H1 (cell line): ENCODE measurements around the gene KATNAL2. TPM values are rescaled to one million over a fixed set of nuclear protein-coding genes. Genes with fewer than 3 reads are reported as not detected.

ENCODE experiments used
- CTCF ChIA-PET: fragments of 300-600 bp; sonication (Branson Sonifier 250); formaldehyde crosslinking; loops from one replicate; lab custom pipeline; 2021; ENCODE audit not compliant: partially characterized antibody; lab: Charles Lee
- POLR2A ChIA-PET: fragments of 300-600 bp; sonication (Branson Sonifier 250); formaldehyde crosslinking; loops from one replicate; lab custom pipeline; 2021; ENCODE audit warnings: inconsistent platforms; ENCODE audit not compliant: partially characterized antibody; lab: Charles Lee
- DNase-seq, 2 experiments: peaks; one replicate each; pipeline versions ENCODE4 v3.0.0 to v3.0.0-alpha.2; 2010 to 2022; ENCODE audit warnings: low spot score in 2 of 2, low read depth in 1 of 2, mixed read lengths in 1 of 2
- FAIRE-seq: peaks from 2 replicates; lab custom pipeline; 2011; peaks lifted over from hg19 to GRCh38; lab: Jason Lieb, UNC
- H2AFZ ChIP-seq: 2 replicates; pipeline ENCODE4 v1.8.1; 2012; ENCODE audit warnings: low read length, inconsistent platforms
- H2AK5ac ChIP-seq: 2 replicates; pipeline ENCODE4 v1.6.1; 2013; ENCODE audit warnings: low read depth, low read length
- H2BK120ac ChIP-seq: replicated peaks from 2 replicates; pipeline ENCODE3; 2013; ENCODE audit warnings: low read depth, low read length, inconsistent platforms
- H2BK12ac ChIP-seq: 2 replicates; pipeline ENCODE4 v1.6.1; 2013; ENCODE audit warnings: low read depth, low read length
- H2BK15ac ChIP-seq: 2 replicates; pipeline ENCODE4 v1.6.1; 2013; ENCODE audit warnings: low read length
- H2BK20ac ChIP-seq: 2 replicates; pipeline ENCODE4 v1.6.1; 2013; ENCODE audit warnings: low read length
- H2BK5ac ChIP-seq: 2 replicates; pipeline ENCODE4 v1.6.1; 2013; ENCODE audit warnings: low read depth, low read length
- H3K14ac ChIP-seq: 2 replicates; pipeline ENCODE4 v1.6.1; 2013; ENCODE audit warnings: inconsistent platforms; ENCODE audit not compliant: insufficient read length
- H3K18ac ChIP-seq: 2 replicates; pipeline ENCODE4 v1.6.1; 2013; ENCODE audit warnings: low read length; ENCODE audit errors: extremely low read depth
- H3K23ac ChIP-seq: 2 replicates; pipeline ENCODE4 v1.6.1; 2013; ENCODE audit warnings: inconsistent platforms; ENCODE audit not compliant: insufficient read length
- H3K23me2 ChIP-seq: 2 replicates; pipeline ENCODE4 v1.6.1; 2013; ENCODE audit warnings: low read depth, low read length
- H3K27ac ChIP-seq: 2 replicates; pipeline ENCODE4 v1.6.1; 2011; ENCODE audit warnings: low read depth, low read length, inconsistent platforms
- H3K27me3 ChIP-seq, 4 experiments: replicated peaks in 1 of 4; 1 replicate in 1 of 4; 2 replicates in 3 of 4; pipeline versions ENCODE4 v1.6.1 to v1.8.1; 2011 to 2013; ENCODE audit warnings: low read length in 3 of 4, mild to moderate bottlenecking in 3 of 4, inconsistent platforms in 2 of 4, mixed read lengths in 2 of 4, moderate library complexity in 1 of 4; ENCODE audit not compliant: control insufficient read depth in 3 of 4, insufficient read depth in 3 of 4; ENCODE audit errors: extremely low read depth in 1 of 4
- H3K36me3 ChIP-seq, 4 experiments: 2 replicates each; pipeline versions ENCODE4 v1.6.1 to v1.8.1; 2011 to 2013; ENCODE audit warnings: mild to moderate bottlenecking in 4 of 4, low read length in 3 of 4, moderate library complexity in 2 of 4, control low read depth in 1 of 4, inconsistent platforms in 1 of 4; ENCODE audit not compliant: insufficient read depth in 4 of 4, control insufficient read depth in 2 of 4
- H3K4ac ChIP-seq: replicated peaks from 2 replicates; pipeline ENCODE3; 2013; ENCODE audit warnings: low read length, low read depth, mixed read lengths, inconsistent platforms; ENCODE audit not compliant: insufficient read length
- H3K4me1 ChIP-seq, 4 experiments: replicated peaks in 1 of 4; 1 replicate in 1 of 4; 2 replicates in 3 of 4; pipeline versions ENCODE4 v1.6.1 to v1.8.1; 2011 to 2013; ENCODE audit warnings: low read length in 3 of 4, inconsistent platforms in 2 of 4, mixed read lengths in 1 of 4; ENCODE audit not compliant: insufficient read depth in 4 of 4, control insufficient read depth in 3 of 4
- H3K4me2 ChIP-seq, 2 experiments: 2 replicates each; pipeline versions ENCODE4 v1.6.1 to v1.8.1; 2011 to 2013; ENCODE audit warnings: low read depth in 2 of 2, low read length in 2 of 2, control low read depth in 1 of 2, inconsistent platforms in 1 of 2, mild to moderate bottlenecking in 1 of 2; ENCODE audit not compliant: insufficient read depth in 1 of 2
- H3K4me3 ChIP-seq, 4 experiments: fragments of 200-600, 300-600 bp in 1 of 4; sonication (generic), shearing (Covaris generic), sonication (Bioruptor Twin) in 1 of 4; 2 replicates each; pipeline versions ENCODE4 v1.5.1 to v1.8.1; 2011 to 2016; ENCODE audit warnings: low read length in 4 of 4, low read depth in 3 of 4, control low read depth in 2 of 4, inconsistent platforms in 2 of 4, mild to moderate bottlenecking in 2 of 4, mixed read lengths in 1 of 4, moderate library complexity in 1 of 4; ENCODE audit not compliant: insufficient read depth in 2 of 4; ENCODE audit errors: extremely low read depth in 1 of 4
- H3K56ac ChIP-seq: replicated peaks from 2 replicates; pipeline ENCODE3; 2013; ENCODE audit warnings: low read depth, mild to moderate bottlenecking, mixed read lengths, low read length, inconsistent platforms; ENCODE audit not compliant: insufficient read length
- H3K79me1 ChIP-seq: 2 replicates; pipeline ENCODE4 v1.6.1; 2013; ENCODE audit warnings: low read depth, low read length, control low read depth
- H3K79me2 ChIP-seq, 2 experiments: 2 replicates each; pipeline versions ENCODE4 v1.6.1 to v1.8.1; 2012 to 2013; ENCODE audit warnings: low read length in 2 of 2, mild to moderate bottlenecking in 2 of 2, inconsistent platforms in 1 of 2; ENCODE audit not compliant: insufficient read depth in 2 of 2, control insufficient read depth in 1 of 2
- H3K9ac ChIP-seq, 4 experiments: replicated peaks in 1 of 4; 1 replicate in 1 of 4; 2 replicates in 3 of 4; pipeline versions ENCODE4 v1.6.1 to v1.8.1; 2011 to 2013; ENCODE audit warnings: low read depth in 3 of 4, low read length in 3 of 4, control low read depth in 2 of 4, mild to moderate bottlenecking in 2 of 4, moderate library complexity in 2 of 4, inconsistent platforms in 1 of 4; ENCODE audit errors: extremely low read depth in 1 of 4
- H3K9me3 ChIP-seq, 2 experiments: 2 replicates each; pipeline versions ENCODE4 v1.6.1 to v1.8.1; 2012 to 2013; ENCODE audit warnings: mild to moderate bottlenecking in 2 of 2, moderate library complexity in 2 of 2, control low read depth in 1 of 2, inconsistent platforms in 1 of 2, low read depth in 1 of 2, low read length in 1 of 2, mixed read lengths in 1 of 2; ENCODE audit not compliant: insufficient read depth in 2 of 2
- H4K20me1 ChIP-seq, 2 experiments: replicated peaks in 1 of 2; 2 replicates each; pipeline versions ENCODE3 to v1.8.1; 2011 to 2013; ENCODE audit warnings: inconsistent platforms in 2 of 2, low read length in 2 of 2, mild to moderate bottlenecking in 1 of 2; ENCODE audit not compliant: insufficient read depth in 2 of 2, control insufficient read depth in 1 of 2
- H4K5ac ChIP-seq: 2 replicates; pipeline ENCODE4 v1.6.1; 2013; ENCODE audit warnings: low read length, low read depth, mixed read lengths, inconsistent platforms; ENCODE audit not compliant: insufficient read length
- H4K8ac ChIP-seq: 2 replicates; pipeline ENCODE4 v1.8.0; 2013; ENCODE audit warnings: mild to moderate bottlenecking, moderate library complexity, low read length, inconsistent platforms; ENCODE audit not compliant: insufficient read depth; ENCODE audit errors: extremely low read depth
- H4K91ac ChIP-seq: replicated peaks from 2 replicates; pipeline ENCODE3; 2013; ENCODE audit warnings: low read length, mixed read lengths, inconsistent platforms; ENCODE audit not compliant: insufficient read length
- ASH2L ChIP-seq: fragments of 200-600, 300-600 bp; sonication (generic); IDR thresholded peaks from one replicate; pipeline ENCODE4 v1.7.1; 2017; ENCODE audit warnings: low read length
- BACH1 ChIP-seq: IDR thresholded peaks from 2 replicates; pipeline ENCODE4 v1.6.1; 2012; ENCODE audit warnings: low read length, improper control_type of control experiment
- CTBP2 ChIP-seq: IDR thresholded peaks from 2 replicates; pipeline ENCODE4 v1.7.0; 2011; ENCODE audit warnings: borderline replicate concordance, mild to moderate bottlenecking, moderate library complexity, mixed read lengths, low read length; ENCODE audit not compliant: insufficient read depth, insufficient read length
- EGR1 ChIP-seq: IDR thresholded peaks from 2 replicates; pipeline ENCODE4 v1.6.1; 2011; ENCODE audit warnings: low read depth, low read length, borderline replicate concordance
- HDAC2 ChIP-seq, 2 experiments: fragments of 300-600 bp in 1 of 2; sonication (generic) in 1 of 2; IDR thresholded peaks; 2 replicates each; pipeline ENCODE4 v1.6.1; 2011 to 2012; ENCODE audit warnings: low read depth in 2 of 2, low read length in 2 of 2, mild to moderate bottlenecking in 2 of 2, moderate library complexity in 2 of 2, borderline replicate concordance in 1 of 2, inconsistent platforms in 1 of 2
- HDAC6 ChIP-seq: IDR thresholded peaks from one replicate; pipeline ENCODE4 v1.7.1; 2012; ENCODE audit warnings: low read depth, mild to moderate bottlenecking, inconsistent platforms, low read length, moderate library complexity
- JUND ChIP-seq: IDR thresholded peaks from 2 replicates; pipeline ENCODE4 v1.6.1; 2011; ENCODE audit warnings: mild to moderate bottlenecking, improper control_type of control experiment, low read length
- KDM1A ChIP-seq: fragments of 200-600, 300-600 bp; sonication (generic); IDR thresholded peaks from 2 replicates; pipeline ENCODE4 v1.7.1; 2016; ENCODE audit warnings: mild to moderate bottlenecking, low read length, borderline replicate concordance
- KDM5A ChIP-seq: fragments of 200-600 bp; IDR thresholded peaks from 2 replicates; pipeline ENCODE4 v1.7.1; 2012; ENCODE audit warnings: mild to moderate bottlenecking, low read length, inconsistent platforms, mixed read lengths
- RNF2 ChIP-seq: fragments of 200-900, 300-1000 bp; sonication (generic); IDR thresholded peaks from 2 replicates; pipeline ENCODE4 v1.7.1; 2016; ENCODE audit warnings: borderline replicate concordance, low read depth, mild to moderate bottlenecking, antibody characterized with exemption, low read length; ENCODE audit not compliant: poor library complexity, severe bottlenecking; ENCODE audit errors: missing control alignments
- TEAD4 ChIP-seq: IDR thresholded peaks from 2 replicates; pipeline ENCODE4 v1.6.1; 2012; ENCODE audit warnings: low read depth, low read length, inconsistent platforms, mixed read lengths
- YY1 ChIP-seq: IDR thresholded peaks from 2 replicates; pipeline ENCODE4 v1.6.1; 2011; ENCODE audit warnings: low read depth, mild to moderate bottlenecking, low read length
- WGBS, 2 experiments: shearing (Covaris generic) in 1 of 2; methylation state at CpG; one replicate each; pipeline versions ENCODE4 v1.1.6 to v1.1.7; 2013 to 2015; ENCODE audit warnings: low lambda C conversion rate in 2 of 2, mixed read lengths in 2 of 2, inconsistent platforms in 1 of 2, low coverage in 1 of 2, missing lambda C conversion rate in 1 of 2; ENCODE audit not compliant: insufficient replicate concordance in 2 of 2, insufficient coverage in 1 of 2, insufficient read length in 1 of 2; ENCODE audit errors: extremely low coverage in 1 of 2, missing lambda C conversion rate in 1 of 2; 5-methylcytosine and 5-hydroxymethylcytosine counted together
- polyA plus RNA-seq, 7 experiments: library from polyadenylated mRNA; depleted of rRNA in 3 of 7; stranded (reverse) in 5 of 7; unstranded in 2 of 7; fragments of >200 nt in 5 of 7; fragments of 200-250 nt in 2 of 7; gene quantifications; 1 replicate in 5 of 7; 2 replicates in 1 of 7; 4 replicates in 1 of 7; pipeline versions ENCODE4 v1.2.1 to v1.2.3, GENCODE V29; 2011 to 2013; ENCODE audit warnings: missing spikeins in 2 of 7, mixed read lengths in 2 of 7
- total RNA-seq: library from RNA; stranded (reverse); fragmentation: NEBNext Ultra II Directional; extraction: Animal tissue kit (Norgen Biotek cat#: 25700); gene quantifications from 2 replicates; pipeline ENCODE4 v1.2.1, GENCODE V29; 2021
- TF ChIP-seq, protein P1 (sequence below): IDR thresholded peaks from 2 replicates; pipeline ENCODE4 v1.6.1; 2012; ENCODE audit warnings: inconsistent platforms

The KATNAL2 gene
- total and polyA plus RNA-seq, 2 of the 8 experiments (the other 6 are each of a cell fraction or from before 2014, with no cell fraction given), result 10.0 to 15.2 TPM

DNA sequence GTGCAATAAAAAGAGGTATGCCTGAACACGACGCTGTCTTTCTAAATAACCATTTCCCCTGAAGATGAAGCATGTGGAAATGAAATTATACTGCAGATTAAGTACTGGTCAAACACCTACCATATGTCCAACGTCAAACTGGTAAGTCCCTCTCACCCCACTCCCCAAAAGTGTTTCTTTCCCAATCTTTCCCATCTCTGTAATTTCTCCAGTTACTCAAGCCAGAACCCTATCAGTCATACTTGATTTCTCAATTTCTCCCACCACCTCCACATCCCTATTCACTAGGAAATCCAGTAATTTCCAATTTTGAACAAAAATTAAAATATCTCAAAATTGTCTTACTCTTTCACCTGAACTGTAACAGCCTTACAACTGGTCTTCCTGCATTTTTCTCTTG is 203.7 kb downstream of the KATNAL2 start:
- no peaks in the 10 kb centered on the region for H4K20me1 ChIP-seq
- H4K5ac ChIP-seq, result no peak overlapping the region
- DNase-seq (no peak), FAIRE-seq (no peak)
- no peak overlapping the region for H3K4me2 ChIP-seq
- no peak overlapping the region for H3K4ac ChIP-seq
- no peak overlapping the region for H3K14ac ChIP-seq
- no peak overlapping the region for H2BK5ac ChIP-seq
- no peak overlapping the region for H3K56ac ChIP-seq
- no peak overlapping the region for H2BK15ac ChIP-seq
- no peaks in the 10 kb centered on the region for H3K9me3 ChIP-seq
- peaks cover 0 to 6% (median 0%) of the 10 kb centered on the region in 4 experiments; a peak in 1 of 8 replicates for H3K36me3 ChIP-seq
- H3K18ac ChIP-seq, result no peak overlapping the region
- H2BK120ac ChIP-seq, result no peak overlapping the region
- H3K27ac ChIP-seq, result no peak overlapping the region
- no peaks in the 10 kb centered on the region for H3K79me2 ChIP-seq
- H3K4me1 ChIP-seq, result peaks cover 0 to 1% (median 0%) of the 10 kb centered on the region in 4 experiments; a peak in 1 of 7 replicates
- no peak overlapping the region for H3K23ac ChIP-seq
- no peak overlapping the region for H2AK5ac ChIP-seq
- no peaks in the 10 kb centered on the region; the same call in 1 of the 2 replicates for H3K79me1 ChIP-seq
- no peaks in the 10 kb centered on the region for H3K27me3 ChIP-seq
- no peak overlapping the region for H2BK12ac ChIP-seq
- no peak overlapping the region for H2BK20ac ChIP-seq
- H3K23me2 ChIP-seq, result no peaks in the 10 kb centered on the region
- ChIA-PET POLR2A (interaction anchor here (0.8 kb wide), 1 partner anchor 15 kb away, joined by 3 read pairs; no protein-coding TSS in a partner anchor), CTCF (interaction anchor here (1.0 to 2.5 kb wide), 5 partner anchors 8 to 171 kb away, joined by 3 to 8 read pairs (median 3); no protein-coding TSS in a partner anchor)
- H3K4me3 ChIP-seq, result no peak overlapping the region
- H3K9ac ChIP-seq, result no peak overlapping the region
- H4K8ac ChIP-seq, result no peak overlapping the region
- 98% methylated on average over 3 of the region's 3 CpGs; no CpG with 5 or more reads in 1 of the 2 experiments for WGBS, 2 experiments
- no peak overlapping the region for H4K91ac ChIP-seq
- no peak overlapping the region for H2AFZ ChIP-seq
- no peak for TF ChIP-seq ASH2L
- no peak for TF ChIP-seq EGR1
- no peak for TF ChIP-seq JUND
- TF ChIP-seq CTBP2, result no peak
- no peak for TF ChIP-seq TEAD4
- no peak for TF ChIP-seq KDM5A
- TF ChIP-seq RNF2, result no peak
- no peak for TF ChIP-seq YY1
- no peak for TF ChIP-seq KDM1A
- no peak for TF ChIP-seq HDAC6
- TF ChIP-seq HDAC2 (IDR thresholded peaks at IDR 0.05; ENCODE audit: borderline replicate concordance in 1 of 2, low read depth in 2 of 2, low read length in 2 of 2), result no peak
- no peak for TF ChIP-seq BACH1
- TF ChIP-seq, protein P1, sequence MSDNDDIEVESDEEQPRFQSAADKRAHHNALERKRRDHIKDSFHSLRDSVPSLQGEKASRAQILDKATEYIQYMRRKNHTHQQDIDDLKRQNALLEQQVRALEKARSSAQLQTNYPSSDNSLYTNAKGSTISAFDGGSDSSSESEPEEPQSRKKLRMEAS, result no peak
